Sciatic nerve (tissue), 2 donors: Measurements from ENCODE around the gene VSX1. TPM values are rescaled to one million over a fixed set of nuclear protein-coding genes. Genes with fewer than 3 reads are reported as not detected.

Experiments used
- ATAC-seq: fragments of 200-7000 bp; cut with Tn5 transposase; one replicate; pipeline ENCODE4 v1.9.1; 2020; ENCODE audit warnings: mild to moderate bottlenecking, moderate library complexity
- DNase-seq: peaks from one replicate; pipeline ENCODE4 v3.0.0-alpha.2; 2020; ENCODE audit warnings: low spot score
- intact Hi-C: fragments of 100-400 bp; cut with DNase I; formaldehyde crosslinking; loops from one replicate; pipeline ENCODE4 v1.14.2; 2022
- total RNA-seq: library from RNA; stranded (reverse); fragmentation: NEBNext Ultra II Directional; extraction: Animal tissue kit (Norgen Biotek cat#: 25700); gene quantifications from one replicate; pipeline ENCODE4 v1.2.1, GENCODE V29; 2021
- donor health status: DM: no; HTN: no; CAD: no.
- donor health status: DM: no; HTN: no; CAD: no.

VSX1 gene
- total RNA-seq, 1 donor from 2014 or later: not detected

DNA sequence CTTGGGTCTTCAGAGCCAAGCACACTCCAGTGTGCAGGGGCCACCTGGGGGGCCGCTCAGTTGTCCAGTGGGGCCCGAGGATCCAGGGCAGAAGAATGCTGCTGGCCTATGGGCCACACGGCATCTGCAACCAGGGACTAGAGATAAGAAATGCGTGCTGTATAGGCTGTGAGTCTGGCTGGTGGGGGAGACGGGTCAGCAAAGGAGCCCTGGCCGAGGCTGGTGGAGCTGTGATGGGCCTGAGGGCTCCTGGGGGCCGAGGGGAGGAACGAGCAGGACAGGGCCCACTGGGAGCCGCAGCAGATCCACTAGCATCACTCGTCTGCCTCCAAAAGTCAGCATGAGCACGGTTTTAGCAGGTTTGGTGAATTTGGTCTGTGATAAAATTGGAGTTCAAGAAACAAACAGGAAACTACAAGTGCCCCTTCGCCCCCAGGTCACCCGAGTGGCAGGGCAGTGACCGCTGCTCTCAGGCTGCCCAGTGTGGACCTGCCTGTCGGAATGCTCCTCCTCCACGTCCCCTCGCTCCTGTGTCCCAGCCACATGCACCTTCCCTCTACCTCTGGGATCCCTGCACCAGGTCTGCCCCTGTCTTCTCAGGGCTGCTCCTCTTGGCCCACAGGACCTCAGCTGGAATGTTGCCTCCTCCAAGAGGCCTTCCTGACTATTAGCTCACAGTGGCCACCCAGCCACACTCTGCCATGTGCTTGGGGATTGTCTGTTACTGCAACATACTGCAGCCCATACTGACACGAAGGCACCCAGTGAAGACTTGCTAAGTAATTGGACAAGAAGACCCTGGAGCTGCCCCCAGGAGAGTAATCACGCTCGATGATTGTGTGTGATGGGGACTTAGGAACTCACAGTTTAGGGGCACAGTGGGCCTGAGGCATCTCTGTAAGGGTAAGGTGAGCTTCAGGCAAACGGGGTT is 34.9 kb downstream of the VSX1 start:
- intact Hi-C loops: no loop called here
- DNase-seq (peak; percentile 43), ATAC-seq (no peak)

DNA sequence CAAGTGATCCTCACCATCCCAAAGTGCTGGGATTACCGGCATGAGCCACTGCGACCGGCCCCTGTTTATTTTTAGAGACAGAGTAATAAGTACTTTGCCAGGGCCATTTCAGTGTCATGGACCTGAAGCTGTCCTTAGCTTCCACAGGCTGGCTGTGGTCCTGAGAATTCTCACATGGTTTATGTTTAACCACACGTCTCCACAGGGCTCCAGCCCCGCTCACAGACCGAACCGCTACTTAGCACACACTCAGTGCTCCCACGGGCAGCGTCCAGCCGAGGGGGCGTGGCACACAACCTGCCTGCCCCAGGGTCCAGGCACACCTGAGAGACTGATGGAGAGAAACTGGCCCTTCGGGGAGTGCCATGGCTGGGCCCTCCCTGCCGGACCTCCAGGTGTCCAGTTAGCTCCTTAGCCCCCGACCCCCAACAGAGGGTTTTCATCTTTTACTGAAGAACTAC is 35.7 kb downstream of the VSX1 start:
- intact Hi-C loops: no loop called here
- peak; percentile 60 for DNase-seq
- no peak for ATAC-seq

DNA sequence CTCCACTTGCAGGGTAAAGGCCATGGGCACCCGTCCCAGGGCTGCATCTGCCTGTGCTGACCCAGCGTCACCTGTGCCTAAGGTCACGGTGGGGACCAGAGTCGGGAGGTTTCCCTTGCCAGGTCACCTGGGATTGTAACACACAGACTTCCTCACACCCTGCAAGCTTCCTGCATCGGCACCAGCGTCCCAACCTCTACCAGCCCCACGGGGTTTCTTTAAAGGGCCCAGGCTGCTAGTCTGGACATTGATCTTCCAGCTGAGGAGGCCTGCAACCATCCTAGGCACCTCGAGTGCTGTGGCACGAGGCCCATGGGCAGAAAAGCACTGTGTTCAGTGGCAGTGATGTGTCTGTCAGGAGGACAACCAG is 36.6 kb downstream of the VSX1 start:
- DNase-seq: no peak
- intact Hi-C loops: no loop called here
- ATAC-seq: no peak

DNA sequence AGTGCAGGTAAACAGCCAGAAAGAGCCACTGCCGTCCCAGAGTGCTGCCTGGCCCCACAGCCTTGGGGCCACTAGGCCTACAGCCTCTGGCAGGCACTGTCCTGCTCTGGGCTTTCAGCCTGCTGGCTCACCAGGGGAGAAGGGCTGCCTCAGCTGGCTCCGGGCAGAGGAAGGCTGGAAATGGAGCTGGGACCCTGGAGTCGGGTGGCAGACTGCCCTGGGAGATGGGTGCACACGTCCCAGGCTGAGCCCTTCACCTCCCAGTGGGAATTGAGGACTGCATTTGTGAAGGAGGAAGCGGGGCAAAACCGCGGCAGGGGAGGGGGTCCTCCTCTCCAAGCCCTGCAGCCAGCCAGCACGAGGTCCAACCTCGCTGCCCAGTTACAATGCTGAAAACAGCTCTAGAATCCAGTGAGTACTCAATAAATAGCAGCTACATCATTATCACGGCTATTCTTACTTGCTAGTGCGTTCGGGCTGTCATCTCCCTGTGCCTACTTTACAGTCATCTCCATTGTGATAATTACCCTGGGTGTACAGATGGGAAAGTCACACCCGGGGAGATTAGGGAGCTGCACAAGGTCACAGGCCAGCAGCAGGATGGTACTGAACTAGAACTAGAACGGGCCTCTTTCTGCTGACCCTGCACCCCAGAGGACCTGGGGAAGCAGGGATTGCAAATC is 37.1 kb downstream of the VSX1 start:
- DNase-seq: no peak
- intact Hi-C loops: no loop called here
- ATAC-seq: no peak

DNA sequence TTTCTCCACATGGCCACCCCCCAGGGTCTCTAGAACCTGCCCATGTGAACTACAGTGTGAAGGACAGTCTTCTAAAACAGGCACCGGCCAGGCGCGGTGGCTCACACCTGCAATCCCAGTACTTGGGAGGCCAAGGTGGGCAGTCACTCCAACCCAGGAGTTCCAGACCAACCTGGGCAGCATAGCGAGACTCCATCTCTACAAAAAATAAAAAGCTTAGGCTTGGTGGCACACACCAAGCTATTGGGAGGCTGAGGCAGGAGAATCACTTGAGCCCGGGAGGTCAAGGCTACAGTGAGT is 37.7 kb downstream of the VSX1 start:
- intact Hi-C loops: no loop called here
- no peak for DNase-seq
- no peak for ATAC-seq

DNA sequence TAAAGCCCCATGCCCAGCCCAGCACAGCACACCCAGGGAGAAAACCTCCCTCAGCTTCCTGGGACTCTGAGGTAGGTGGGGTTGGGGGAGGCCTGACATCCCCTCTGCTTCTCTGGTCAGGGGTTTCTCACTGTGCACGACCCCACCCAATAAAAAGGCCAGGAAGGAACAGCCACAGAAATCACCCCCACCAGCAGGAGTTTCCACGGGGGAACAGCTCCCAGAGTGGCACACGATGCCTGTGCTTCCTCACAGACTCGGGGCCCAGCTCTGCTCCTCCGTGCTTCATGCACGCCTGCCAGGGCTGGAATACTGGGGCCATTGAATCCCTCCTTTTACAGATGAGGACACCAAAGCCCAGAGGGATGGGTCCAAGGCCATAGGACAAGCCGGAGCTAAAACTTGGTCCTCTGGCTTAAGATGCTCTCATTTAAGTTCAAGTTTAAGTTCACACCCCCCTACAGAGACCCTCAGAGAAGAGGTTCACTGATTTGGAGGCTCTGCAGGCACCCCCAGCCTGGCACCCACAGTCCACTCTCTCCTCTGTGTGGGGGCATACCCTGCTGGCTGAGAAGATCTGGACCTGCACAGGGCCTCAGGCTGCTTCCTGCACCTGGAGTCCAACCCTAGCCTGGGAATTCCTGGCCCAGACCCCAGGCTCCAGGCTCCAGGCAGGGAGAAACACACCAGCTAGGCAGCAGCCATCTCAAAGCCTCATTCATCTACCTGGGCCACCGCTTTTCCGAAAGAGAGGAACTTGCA is 38.3 kb downstream of the VSX1 start:
- no peak for DNase-seq
- no peak for ATAC-seq
- intact Hi-C loops: no loop called here

DNA sequence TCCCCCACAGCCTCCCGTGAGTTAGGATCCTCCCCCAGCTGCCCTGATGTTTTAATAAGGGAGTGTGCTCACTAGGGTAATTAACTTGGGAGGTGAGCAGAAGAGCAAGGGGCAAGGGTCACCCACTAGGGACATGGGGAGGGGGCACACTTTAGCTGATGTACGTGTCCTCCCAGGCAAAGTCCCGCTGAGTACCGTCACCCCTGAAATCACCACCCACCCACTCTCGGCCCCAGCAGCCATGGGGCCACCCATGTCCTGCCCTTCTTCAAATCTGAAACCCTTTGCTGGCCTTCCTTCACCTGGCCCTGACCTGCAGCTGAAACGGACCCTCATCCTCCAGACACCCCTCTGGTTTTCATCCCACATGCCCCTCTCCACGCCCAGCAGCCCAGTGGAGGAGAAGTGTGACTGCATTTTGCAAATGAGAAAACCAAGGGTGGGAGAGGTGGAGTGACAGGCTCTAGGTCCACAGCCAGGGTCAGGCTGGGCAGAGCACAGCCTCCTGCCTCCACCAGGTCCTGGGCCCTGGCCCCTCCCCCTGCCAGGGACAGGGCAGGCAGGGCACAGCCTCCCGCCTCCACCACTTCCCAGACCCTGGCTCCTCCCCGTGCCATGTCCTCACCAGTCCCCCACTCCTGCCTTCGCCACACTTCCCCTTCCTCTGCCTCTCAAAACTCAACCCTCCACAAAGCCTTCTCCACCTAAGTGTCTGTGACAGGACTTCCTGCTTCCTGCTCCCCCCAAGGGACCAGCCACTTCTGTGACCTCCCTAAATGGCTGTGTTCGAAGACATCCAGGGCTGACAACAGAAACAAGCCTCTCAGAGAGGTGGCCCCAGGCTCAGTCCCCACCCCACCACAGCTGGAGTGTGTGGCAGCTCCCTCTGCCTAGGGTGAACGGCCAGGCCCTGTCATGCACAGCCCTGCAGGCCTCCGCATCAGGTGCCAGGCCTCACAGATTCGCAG is 39.1 kb downstream of the VSX1 start:
- intact Hi-C loops: no loop called here
- ATAC-seq (peak; percentile 60), DNase-seq (peak; percentile 74)

DNA sequence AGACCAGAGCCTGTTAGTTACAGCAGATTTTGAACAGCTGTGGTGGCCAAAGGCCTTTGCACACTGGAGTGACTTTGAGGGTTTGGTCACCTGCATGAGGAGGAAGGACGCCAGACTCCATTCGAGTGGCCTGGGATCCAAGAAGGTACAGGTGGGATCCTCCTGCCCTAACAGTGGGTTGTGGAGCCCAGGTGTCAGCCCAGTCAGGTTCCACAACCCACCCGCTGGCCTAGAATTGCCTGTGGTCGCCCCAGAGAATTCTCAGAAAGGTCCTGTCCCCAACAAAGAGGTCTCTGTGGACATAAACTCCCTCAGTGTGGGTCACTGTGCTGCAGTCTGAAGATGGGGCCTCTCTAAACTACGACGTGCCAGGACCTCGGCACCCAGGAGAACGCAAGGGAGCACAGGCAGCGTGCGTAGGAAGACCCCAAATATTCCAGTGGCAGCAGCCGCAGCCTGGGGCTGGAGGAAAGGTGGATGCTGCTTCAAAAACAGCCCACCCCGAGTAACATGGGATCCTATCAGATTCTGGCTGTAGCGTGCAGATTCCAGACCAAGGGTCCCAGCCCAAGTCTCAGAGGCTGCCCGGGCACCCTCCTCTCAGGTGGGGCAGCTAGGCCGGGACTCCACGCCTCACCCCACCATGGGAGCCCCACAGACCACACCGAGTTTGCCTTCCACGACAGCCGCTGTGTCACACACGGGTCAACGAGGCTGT is 40.0 kb downstream of the VSX1 start:
- intact Hi-C loops: no loop called here
- ATAC-seq (no peak), DNase-seq (no peak)

DNA sequence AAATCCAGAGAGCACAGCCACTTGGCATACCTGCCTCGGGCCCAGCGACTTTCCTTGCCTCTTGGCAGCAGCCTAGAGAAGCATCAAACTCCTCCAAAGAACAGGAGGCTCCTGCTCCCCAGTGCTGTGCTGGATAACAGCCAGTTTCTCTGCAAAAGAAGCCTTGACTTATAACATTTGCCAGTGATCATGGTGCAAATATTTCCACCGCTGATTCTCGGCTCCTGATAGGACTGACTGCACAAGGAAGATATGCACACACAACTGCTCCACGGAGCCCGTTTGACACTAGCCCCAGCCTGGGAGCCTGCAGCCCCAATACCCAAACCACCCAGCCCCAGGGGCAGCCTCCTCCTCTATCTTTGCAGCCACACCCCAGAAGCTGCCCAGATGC is 41.5 kb downstream of the VSX1 start:
- ATAC-seq (peak; percentile 72), DNase-seq (no peak)
- intact Hi-C loops: no loop called here

DNA sequence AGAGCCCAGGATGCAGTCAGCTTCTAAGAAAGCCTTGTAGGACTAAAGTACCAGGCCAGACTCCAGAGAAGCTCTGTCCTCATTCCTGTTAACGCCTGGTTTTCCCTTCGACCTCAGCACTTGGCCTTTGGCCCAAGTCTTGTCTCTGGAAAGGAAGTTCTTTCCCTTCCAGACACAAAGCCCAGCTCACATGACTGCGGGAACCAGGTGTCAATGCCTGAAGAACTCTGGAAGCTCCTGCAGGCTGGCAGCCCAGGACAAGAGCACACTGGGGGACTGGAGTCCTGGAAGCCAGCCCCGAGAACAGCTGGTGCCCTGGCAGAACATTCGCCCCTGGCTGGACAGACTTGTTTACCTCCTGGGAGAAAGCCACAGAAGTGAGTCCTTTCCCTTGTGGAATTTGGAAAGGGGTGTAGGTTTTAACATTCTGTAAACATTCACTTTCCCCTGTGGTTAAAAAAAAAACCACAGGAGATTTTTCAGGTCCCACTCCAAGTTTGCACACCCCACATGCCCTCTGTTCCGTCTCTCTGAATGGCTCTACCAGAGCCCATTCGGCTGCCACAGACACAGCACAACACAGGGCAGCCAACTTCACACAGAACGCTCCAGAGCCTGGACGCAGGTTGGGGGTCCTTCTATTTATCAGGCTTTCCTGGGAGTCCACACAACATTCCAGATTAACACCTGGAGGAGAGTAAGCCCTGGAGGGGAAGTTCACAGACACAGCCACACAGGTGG is 42.1 kb downstream of the VSX1 start:
- DNase-seq (peak; percentile 87), ATAC-seq (peak; percentile 83)
- intact Hi-C loops: no loop called here

DNA sequence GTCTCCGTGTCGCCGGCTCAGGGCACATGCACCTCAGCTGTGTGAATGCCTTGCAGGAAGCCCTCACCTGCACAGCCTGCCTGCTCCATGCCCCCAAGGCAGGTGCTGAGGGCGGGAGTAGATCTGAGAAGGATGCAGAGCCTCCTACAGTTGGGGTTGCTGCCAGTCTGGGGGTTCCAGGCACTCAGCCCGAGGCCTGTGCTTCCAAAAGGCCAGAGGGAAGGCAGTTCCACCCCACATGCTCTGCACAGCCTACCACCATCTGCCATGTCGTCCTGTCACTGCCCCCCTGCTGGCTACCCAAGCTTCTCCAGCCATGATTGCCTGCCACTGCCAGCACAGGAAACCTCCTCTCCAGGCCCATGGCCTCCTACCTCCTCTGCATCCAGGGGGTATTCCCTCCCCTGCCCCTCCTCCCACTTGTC is 43.3 kb downstream of the VSX1 start:
- ATAC-seq (no peak), DNase-seq (no peak)
- intact Hi-C loops: no loop called here

DNA sequence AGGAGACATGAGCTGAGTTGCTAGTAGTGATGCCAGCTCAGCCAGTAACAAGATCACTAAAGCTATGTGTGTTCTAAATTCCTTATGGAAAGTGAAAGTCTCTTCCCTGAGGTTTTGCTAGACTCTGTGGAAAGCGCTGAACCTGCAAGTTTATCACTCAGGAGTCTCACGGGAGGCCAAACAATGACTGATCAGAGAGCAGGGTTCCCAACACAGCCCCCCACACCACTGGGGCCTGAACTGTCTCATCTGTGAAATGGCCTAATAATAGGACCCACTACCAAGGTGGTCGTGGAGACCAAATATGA is 43.9 kb downstream of the VSX1 start:
- ATAC-seq: no peak
- intact Hi-C loops: no loop called here
- no peak for DNase-seq

DNA sequence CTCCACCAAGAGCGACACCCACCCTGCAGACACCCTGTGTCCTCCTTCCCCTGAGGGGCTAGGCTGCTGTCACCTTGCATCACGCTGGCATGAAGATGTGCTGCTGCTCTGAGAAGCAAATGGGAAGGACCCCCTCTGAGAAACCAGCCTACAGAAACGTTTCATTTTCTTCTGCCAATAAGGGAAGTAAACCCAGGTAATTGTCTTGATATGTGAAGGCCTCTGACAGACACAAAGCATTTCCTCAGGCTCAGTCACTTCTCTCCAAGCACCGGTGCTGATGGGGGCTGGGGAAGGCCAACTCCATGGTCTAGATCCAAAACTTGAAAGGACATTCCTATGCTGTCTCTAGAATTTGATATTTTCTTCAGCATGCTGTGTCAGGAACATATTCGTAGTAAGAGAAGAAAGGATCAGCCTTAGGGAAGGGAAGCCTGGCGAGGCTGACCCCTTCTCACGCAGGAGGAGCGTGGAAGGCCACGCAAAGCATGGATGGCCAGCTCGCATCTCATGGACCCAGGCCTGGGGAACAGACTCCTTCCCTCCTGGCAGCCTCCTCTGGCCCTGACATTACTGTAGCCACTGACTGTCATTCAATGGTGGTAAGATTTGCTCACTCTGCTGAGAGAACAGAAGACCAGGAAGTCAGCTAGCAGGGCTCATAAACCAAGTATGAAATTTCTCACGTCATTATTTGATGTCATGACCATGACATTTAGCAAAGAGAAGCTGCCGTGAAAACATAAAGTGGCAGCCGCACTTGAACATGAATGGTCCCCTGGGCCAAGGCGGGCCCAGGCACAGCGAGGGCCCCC is 44.4 kb downstream of the VSX1 start:
- intact Hi-C loops: no loop called here
- DNase-seq (no peak), ATAC-seq (no peak)

DNA sequence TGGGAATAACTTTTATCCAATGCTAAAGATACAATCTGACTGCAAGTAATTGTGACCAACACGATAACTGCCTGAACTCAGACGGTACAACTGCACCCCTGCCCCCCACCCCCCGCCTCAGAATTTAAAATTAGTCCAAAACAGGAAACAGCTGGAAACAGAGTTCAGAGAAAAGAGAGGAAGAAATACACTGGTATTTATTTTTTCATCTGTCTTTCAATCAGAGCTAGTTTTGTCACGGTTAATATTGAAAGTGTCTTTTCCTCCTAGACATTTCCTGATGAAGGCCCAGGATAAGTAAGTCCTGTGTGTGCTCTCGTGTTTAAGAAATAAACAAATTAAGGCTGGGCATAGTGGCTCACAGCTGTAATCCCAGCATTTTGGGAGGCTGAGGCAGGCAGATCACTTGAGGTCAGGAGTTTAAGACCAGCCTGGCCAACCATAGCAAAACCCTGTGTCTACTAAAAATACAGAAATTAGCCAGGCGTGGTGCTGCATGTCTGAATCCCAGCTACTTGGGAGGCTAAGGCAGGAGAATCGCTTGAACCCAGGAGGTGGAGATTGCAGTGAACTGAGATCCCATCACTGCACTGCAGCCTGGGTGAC is 45.5 kb downstream of the VSX1 start:
- no peak for DNase-seq
- ATAC-seq: no peak
- intact Hi-C loops: no loop called here

DNA sequence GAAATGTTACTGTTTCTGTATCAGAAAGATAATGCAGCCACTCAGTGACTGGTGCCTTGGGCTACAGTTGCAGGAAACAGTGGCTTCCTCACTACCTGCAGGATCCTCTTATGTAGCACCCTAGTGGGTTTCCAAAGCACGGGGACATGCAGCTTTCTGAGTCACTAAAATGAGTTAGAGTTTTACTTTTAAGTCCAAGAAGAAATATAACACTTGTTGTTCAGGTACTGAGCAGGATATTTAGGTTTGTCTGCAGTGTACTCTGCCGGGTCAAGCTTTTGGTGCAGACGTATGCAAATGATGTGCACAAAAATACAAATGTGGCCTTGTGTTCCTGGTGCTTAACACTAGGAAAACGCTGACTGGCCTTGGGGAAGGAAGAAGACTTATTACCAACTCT is 46.0 kb downstream of the VSX1 start:
- ATAC-seq (no peak), DNase-seq (no peak)
- intact Hi-C loops: no loop called here

DNA sequence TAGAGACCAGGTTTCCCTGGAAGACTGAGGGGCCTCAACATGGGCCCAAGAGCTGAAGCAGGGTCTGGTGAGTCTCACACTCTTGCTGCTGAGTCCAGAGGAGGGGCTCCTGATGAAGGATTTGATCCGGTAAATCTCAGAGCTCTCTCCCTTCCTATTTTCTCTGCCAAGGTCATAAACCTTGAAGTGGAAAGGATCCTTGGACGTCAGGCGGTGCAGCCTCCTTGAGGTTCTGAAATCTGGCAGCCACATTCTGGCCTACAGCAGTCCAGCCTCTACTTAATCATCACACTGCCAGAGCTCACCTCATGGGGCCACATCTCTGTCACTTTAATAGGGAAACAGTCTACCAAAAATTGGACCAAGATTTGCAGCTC is 48.0 kb downstream of the VSX1 start:
- intact Hi-C loops: loop anchor here (5.0 kb wide), 1 partner anchor 37 kb away; no protein-coding TSS in a partner anchor
- ATAC-seq: no peak
- DNase-seq: no peak
